ENCODE results near the gene CHGA. TPM values are rescaled to one million over a fixed set of nuclear protein-coding genes. Genes with fewer than 3 reads are reported as not detected.

The CHGA gene
- total RNA-seq, 1 experiment from 2014 or later, result 8.5 TPM

DNA sequence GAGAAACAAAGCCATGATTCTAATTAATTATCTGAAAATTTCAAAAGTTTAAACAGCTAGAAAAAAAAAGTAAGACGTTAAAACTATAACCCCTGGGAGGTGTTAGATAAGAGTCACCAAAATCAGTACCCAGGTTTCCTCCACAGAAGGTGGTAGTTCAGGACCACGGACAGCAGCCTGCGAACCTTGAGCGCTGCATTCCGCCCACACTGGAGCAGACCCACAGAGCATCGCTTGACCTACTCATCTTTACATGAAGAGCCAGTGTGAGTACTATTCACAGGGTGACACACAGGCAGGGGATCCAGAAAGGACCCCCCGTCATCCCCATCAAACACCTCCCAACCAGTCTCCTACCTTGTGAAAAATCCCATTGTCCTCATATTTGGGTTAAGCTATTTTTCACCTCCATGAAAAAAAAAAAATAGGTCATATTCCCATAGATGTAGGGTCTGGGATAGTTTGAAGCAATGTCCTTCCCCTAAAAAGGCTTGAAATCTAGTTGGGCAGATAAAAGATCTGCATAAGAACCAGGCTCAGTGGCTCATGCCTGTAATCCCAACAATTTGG is 8.8 kb upstream of the CHGA start:
- POLR2A ChIA-PET, result no interaction called here
- DNase-seq (ENCODE audit: low spot score), result peak; percentile 77
- CTCF ChIA-PET, result interaction anchor here (1.0 to 1.4 kb wide), 2 partner anchors 10 to 199 kb away, joined by 3 to 4 read pairs; no protein-coding TSS in a partner anchor
- H3K4me3 Mint-ChIP-seq, result no peak overlapping the region
- no peaks in the 10 kb centered on the region for H3K36me3 Mint-ChIP-seq
- H3K27me3 Mint-ChIP-seq (ENCODE audit: low read depth), result peaks cover 51% of the 10 kb centered on the region
- H3K9me3 Mint-ChIP-seq, result peaks cover 11% of the 10 kb centered on the region
- ATAC-seq, result peak; percentile 69
- no peaks in the 10 kb centered on the region for H3K4me1 Mint-ChIP-seq
- no peak overlapping the region for H3K27ac Mint-ChIP-seq
- TF ChIP-seq MXD4 (CRISPR knock-in tag; IDR thresholded peaks at IDR 0.05; ENCODE audit: borderline replicate concordance), result no peak
- peak; percentile 59; the same call in 1 of the 2 replicates for TF ChIP-seq FOXK1 (CRISPR knock-in tag; IDR thresholded peaks at IDR 0.05)
- TF ChIP-seq, protein P1, sequence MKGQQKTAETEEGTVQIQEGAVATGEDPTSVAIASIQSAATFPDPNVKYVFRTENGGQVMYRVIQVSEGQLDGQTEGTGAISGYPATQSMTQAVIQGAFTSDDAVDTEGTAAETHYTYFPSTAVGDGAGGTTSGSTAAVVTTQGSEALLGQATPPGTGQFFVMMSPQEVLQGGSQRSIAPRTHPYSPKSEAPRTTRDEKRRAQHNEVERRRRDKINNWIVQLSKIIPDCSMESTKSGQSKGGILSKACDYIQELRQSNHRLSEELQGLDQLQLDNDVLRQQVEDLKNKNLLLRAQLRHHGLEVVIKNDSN (CRISPR knock-in tag; IDR thresholded peaks at IDR 0.05), result peak; percentile 21; the same call in 1 of the 2 replicates
- TF ChIP-seq, protein P2, sequence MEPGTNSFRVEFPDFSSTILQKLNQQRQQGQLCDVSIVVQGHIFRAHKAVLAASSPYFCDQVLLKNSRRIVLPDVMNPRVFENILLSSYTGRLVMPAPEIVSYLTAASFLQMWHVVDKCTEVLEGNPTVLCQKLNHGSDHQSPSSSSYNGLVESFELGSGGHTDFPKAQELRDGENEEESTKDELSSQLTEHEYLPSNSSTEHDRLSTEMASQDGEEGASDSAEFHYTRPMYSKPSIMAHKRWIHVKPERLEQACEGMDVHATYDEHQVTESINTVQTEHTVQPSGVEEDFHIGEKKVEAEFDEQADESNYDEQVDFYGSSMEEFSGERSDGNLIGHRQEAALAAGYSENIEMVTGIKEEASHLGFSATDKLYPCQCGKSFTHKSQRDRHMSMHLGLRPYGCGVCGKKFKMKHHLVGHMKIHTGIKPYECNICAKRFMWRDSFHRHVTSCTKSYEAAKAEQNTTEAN (CRISPR knock-in tag; IDR thresholded peaks at IDR 0.05), result peak; percentile 50; the same call in 1 of the 2 replicates
- 0 out of 2 replicates have a peak, but pooled peaks have one; percentile 63 for TF ChIP-seq TP53 (CRISPR knock-in tag; IDR thresholded peaks at IDR 0.05)
- TF ChIP-seq, protein P3, sequence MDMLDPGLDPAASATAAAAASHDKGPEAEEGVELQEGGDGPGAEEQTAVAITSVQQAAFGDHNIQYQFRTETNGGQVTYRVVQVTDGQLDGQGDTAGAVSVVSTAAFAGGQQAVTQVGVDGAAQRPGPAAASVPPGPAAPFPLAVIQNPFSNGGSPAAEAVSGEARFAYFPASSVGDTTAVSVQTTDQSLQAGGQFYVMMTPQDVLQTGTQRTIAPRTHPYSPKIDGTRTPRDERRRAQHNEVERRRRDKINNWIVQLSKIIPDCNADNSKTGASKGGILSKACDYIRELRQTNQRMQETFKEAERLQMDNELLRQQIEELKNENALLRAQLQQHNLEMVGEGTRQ (CRISPR knock-in tag; IDR thresholded peaks at IDR 0.05), result no peak
- peak; percentile 83 for TF ChIP-seq TEAD1 (CRISPR knock-in tag; IDR thresholded peaks at IDR 0.05)
- TF ChIP-seq ZNF396 (CRISPR knock-in tag; IDR thresholded peaks at IDR 0.05; ENCODE audit: borderline replicate concordance), result no peak
- no peak for TF ChIP-seq CBFB (CRISPR knock-in tag; IDR thresholded peaks at IDR 0.05; ENCODE audit: low read depth)
- TF ChIP-seq, protein P4, sequence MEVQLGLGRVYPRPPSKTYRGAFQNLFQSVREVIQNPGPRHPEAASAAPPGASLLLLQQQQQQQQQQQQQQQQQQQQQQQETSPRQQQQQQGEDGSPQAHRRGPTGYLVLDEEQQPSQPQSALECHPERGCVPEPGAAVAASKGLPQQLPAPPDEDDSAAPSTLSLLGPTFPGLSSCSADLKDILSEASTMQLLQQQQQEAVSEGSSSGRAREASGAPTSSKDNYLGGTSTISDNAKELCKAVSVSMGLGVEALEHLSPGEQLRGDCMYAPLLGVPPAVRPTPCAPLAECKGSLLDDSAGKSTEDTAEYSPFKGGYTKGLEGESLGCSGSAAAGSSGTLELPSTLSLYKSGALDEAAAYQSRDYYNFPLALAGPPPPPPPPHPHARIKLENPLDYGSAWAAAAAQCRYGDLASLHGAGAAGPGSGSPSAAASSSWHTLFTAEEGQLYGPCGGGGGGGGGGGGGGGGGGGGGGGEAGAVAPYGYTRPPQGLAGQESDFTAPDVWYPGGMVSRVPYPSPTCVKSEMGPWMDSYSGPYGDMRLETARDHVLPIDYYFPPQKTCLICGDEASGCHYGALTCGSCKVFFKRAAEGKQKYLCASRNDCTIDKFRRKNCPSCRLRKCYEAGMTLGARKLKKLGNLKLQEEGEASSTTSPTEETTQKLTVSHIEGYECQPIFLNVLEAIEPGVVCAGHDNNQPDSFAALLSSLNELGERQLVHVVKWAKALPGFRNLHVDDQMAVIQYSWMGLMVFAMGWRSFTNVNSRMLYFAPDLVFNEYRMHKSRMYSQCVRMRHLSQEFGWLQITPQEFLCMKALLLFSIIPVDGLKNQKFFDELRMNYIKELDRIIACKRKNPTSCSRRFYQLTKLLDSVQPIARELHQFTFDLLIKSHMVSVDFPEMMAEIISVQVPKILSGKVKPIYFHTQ (CRISPR knock-in tag; IDR thresholded peaks at IDR 0.05), result no peak
- TF ChIP-seq, protein P5, sequence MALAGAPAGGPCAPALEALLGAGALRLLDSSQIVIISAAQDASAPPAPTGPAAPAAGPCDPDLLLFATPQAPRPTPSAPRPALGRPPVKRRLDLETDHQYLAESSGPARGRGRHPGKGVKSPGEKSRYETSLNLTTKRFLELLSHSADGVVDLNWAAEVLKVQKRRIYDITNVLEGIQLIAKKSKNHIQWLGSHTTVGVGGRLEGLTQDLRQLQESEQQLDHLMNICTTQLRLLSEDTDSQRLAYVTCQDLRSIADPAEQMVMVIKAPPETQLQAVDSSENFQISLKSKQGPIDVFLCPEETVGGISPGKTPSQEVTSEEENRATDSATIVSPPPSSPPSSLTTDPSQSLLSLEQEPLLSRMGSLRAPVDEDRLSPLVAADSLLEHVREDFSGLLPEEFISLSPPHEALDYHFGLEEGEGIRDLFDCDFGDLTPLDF (CRISPR knock-in tag; IDR thresholded peaks at IDR 0.05), result no peak
- TF ChIP-seq, protein P6, sequence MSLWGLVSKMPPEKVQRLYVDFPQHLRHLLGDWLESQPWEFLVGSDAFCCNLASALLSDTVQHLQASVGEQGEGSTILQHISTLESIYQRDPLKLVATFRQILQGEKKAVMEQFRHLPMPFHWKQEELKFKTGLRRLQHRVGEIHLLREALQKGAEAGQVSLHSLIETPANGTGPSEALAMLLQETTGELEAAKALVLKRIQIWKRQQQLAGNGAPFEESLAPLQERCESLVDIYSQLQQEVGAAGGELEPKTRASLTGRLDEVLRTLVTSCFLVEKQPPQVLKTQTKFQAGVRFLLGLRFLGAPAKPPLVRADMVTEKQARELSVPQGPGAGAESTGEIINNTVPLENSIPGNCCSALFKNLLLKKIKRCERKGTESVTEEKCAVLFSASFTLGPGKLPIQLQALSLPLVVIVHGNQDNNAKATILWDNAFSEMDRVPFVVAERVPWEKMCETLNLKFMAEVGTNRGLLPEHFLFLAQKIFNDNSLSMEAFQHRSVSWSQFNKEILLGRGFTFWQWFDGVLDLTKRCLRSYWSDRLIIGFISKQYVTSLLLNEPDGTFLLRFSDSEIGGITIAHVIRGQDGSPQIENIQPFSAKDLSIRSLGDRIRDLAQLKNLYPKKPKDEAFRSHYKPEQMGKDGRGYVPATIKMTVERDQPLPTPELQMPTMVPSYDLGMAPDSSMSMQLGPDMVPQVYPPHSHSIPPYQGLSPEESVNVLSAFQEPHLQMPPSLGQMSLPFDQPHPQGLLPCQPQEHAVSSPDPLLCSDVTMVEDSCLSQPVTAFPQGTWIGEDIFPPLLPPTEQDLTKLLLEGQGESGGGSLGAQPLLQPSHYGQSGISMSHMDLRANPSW (CRISPR knock-in tag; conservative IDR thresholded peaks at IDR 0.05; ENCODE audit: low read depth), result no peak
- TF ChIP-seq, protein P7, sequence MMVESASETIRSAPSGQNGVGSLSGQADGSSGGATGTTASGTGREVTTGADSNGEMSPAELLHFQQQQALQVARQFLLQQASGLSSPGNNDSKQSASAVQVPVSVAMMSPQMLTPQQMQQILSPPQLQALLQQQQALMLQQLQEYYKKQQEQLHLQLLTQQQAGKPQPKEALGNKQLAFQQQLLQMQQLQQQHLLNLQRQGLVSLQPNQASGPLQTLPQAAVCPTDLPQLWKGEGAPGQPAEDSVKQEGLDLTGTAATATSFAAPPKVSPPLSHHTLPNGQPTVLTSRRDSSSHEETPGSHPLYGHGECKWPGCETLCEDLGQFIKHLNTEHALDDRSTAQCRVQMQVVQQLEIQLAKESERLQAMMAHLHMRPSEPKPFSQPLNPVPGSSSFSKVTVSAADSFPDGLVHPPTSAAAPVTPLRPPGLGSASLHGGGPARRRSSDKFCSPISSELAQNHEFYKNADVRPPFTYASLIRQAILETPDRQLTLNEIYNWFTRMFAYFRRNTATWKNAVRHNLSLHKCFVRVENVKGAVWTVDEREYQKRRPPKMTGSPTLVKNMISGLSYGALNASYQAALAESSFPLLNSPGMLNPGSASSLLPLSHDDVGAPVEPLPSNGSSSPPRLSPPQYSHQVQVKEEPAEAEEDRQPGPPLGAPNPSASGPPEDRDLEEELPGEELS (CRISPR knock-in tag; IDR thresholded peaks at IDR 0.05), result peak; percentile 89
- 0 out of 2 replicates have a peak, but pooled peaks have one; percentile 23 for TF ChIP-seq SP1 (CRISPR knock-in tag; conservative IDR thresholded peaks at IDR 0.05)
- no peak for TF ChIP-seq GRHL2 (CRISPR knock-in tag; IDR thresholded peaks at IDR 0.05; ENCODE audit: insufficient replicate concordance, severe bottlenecking)
- TF ChIP-seq NR2C2 (CRISPR knock-in tag; IDR thresholded peaks at IDR 0.05), result no peak
- TF ChIP-seq CREM (CRISPR knock-in tag; IDR thresholded peaks at IDR 0.05), result no peak
- 0 out of 2 replicates have a peak, but pooled peaks have one; percentile 58 for TF ChIP-seq ETV6 (CRISPR knock-in tag; IDR thresholded peaks at IDR 0.05)
- peak; percentile 61; the same call in 1 of the 2 replicates for TF ChIP-seq FOXP1 (CRISPR knock-in tag; IDR thresholded peaks at IDR 0.05; ENCODE audit: borderline replicate concordance)
- TF ChIP-seq ZNF232 (CRISPR knock-in tag; IDR thresholded peaks at IDR 0.05), result peak; percentile 89; the same call in 1 of the 2 replicates
- peak; percentile 83; the same call in 1 of the 2 replicates for TF ChIP-seq TEAD4 (CRISPR knock-in tag; IDR thresholded peaks at IDR 0.05)
